Measurements from ENCODE around the gene NANOG. TPM values are rescaled to one million over a fixed set of nuclear protein-coding genes. Genes with fewer than 3 reads are reported as not detected.
"Not testable (repeated sequence)": the region's sequence is repeated elsewhere in the genome, so short reads cannot be mapped to it uniquely, and the experiment has no call there.

Gene NANOG
- total and polyA plus RNA-seq, 4 donors, result 0.23 to 0.49 TPM; not detected in 2

DNA sequence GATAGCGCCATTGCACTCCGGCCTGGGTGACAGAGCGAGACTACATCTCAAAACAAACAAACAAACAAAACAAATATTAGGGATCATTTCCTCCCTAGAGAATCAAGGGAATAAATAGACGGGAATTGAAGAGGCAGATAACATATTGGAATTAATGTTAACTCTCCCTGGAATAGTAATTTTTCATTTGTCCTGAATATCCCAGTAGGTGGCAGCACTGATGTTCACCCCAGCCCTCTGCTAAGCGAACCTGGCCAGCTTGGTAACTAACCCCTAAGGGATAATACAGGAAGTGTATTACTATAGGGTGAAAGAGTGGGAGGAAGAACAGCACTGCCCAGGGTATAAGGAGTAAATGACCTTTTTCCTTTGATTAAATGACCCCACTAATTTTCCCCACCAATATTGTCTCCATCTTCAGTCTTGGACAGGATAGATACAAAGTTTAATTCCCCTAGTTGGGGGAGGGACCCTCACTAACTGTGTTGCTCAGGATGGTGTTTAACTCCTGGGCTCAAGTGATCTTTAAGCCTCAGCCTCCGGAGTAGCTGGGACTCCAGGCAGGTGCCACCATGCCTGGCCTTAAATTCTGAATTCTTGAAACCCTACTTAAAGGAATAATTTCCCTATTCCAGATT lies 43.0 kb downstream of the NANOG start:
- H3K4me1 ChIP-seq (ENCODE audit: control insufficient read depth in 5 of 5, insufficient read depth in 5 of 5, low read length in 5 of 5), result no peaks in the 10 kb centered on the region
- H3K27ac ChIP-seq (ENCODE audit: low read depth in 1 of 2, low read length in 1 of 2), result no peak overlapping the region
- DNase-seq (peak in 2 of 3 donors; percentile 31 to 35), ATAC-seq (ENCODE audit: insufficient read depth, low FRiP score) (peak; percentile 86)
- H3K36me3 ChIP-seq (ENCODE audit: control insufficient read depth in 4 of 4, insufficient read depth in 4 of 4, low read length in 4 of 4), result no peaks in the 10 kb centered on the region
- no peaks in the 10 kb centered on the region for H3K9me3 ChIP-seq (ENCODE audit: control insufficient read depth in 4 of 4, insufficient read depth in 3 of 4, low read length in 3 of 4)
- H3K27me3 ChIP-seq (ENCODE audit: control insufficient read depth in 3 of 3, insufficient read depth in 3 of 3, low read length in 2 of 3), result no peaks in the 10 kb centered on the region
- H3K9ac ChIP-seq (ENCODE audit: insufficient read depth in 1 of 2, low read length in 2 of 2), result no peak overlapping the region
- 59 to 63% methylated on average over 6 of the region's 6 CpGs for WGBS, 2 donors
- TF ChIP-seq, protein P1, sequence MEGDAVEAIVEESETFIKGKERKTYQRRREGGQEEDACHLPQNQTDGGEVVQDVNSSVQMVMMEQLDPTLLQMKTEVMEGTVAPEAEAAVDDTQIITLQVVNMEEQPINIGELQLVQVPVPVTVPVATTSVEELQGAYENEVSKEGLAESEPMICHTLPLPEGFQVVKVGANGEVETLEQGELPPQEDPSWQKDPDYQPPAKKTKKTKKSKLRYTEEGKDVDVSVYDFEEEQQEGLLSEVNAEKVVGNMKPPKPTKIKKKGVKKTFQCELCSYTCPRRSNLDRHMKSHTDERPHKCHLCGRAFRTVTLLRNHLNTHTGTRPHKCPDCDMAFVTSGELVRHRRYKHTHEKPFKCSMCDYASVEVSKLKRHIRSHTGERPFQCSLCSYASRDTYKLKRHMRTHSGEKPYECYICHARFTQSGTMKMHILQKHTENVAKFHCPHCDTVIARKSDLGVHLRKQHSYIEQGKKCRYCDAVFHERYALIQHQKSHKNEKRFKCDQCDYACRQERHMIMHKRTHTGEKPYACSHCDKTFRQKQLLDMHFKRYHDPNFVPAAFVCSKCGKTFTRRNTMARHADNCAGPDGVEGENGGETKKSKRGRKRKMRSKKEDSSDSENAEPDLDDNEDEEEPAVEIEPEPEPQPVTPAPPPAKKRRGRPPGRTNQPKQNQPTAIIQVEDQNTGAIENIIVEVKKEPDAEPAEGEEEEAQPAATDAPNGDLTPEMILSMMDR (IDR thresholded peaks at IDR 0.05; ENCODE audit: control extremely low read depth, extremely low read depth), result no peak
- H3K4me3 ChIP-seq, result no peak overlapping the region

DNA sequence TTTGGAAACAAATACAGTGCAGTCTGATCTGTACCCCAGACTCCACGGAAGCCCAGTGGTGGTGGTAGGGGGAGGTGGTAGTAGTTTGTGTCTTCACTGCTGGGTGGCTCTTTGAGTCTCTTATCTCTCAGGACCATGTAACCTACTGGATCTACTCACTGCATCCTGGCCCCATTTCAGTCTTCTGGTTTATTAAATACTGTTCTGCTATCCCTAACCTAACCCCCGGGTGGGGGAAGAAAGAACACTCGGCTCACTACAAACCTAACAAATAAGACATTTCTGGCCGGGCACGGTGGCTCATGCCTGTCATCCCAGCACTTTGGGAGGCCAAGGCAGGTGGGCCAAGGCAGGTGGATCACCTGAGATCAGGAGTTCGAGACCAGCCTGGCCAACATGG lies 44.0 kb downstream of the NANOG start:
- not testable (repeated sequence) for DNase-seq; H3K9me3 ChIP-seq (ENCODE audit: control insufficient read depth in 4 of 4, insufficient read depth in 3 of 4, low read length in 3 of 4)
- 77 to 78% methylated on average over 6 of the region's 6 CpGs for WGBS, 2 donors

DNA sequence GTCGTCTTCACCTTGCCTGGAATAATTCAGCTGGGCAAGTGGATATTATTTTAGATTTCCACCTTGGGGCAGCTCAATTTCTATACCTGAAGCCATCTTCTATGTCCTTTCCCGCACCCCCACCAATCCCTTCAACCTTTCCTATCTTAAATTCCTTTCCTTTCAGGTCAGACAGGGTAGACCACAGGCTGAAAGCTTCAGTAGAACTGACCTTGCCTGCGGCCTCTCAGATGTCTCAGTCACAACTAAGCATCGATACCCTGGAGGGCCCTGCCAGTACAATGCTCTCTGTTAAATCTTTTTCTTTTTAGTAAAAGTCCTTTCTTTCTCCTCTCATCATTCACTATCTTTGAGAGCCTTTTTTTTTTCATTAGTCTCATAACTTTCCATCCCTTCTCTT lies 44.6 kb downstream of the NANOG start:
- Histone ChIP-seq H3K9ac (ENCODE audit: insufficient read depth in 1 of 2, low read length in 2 of 2) (no peak overlapping the region), H3K27me3 (ENCODE audit: control insufficient read depth in 3 of 3, insufficient read depth in 3 of 3, low read length in 2 of 3) (no peaks in the 10 kb centered on the region), H3K9me3 (ENCODE audit: control insufficient read depth in 4 of 4, insufficient read depth in 3 of 4, low read length in 3 of 4) (no peaks in the 10 kb centered on the region), H3K4me1 (ENCODE audit: control insufficient read depth in 5 of 5, insufficient read depth in 5 of 5, low read length in 5 of 5) (no peaks in the 10 kb centered on the region), H3K27ac (ENCODE audit: low read depth in 1 of 2, low read length in 1 of 2) (no peak overlapping the region), H3K4me3 (no peak overlapping the region), H3K36me3 (ENCODE audit: control insufficient read depth in 4 of 4, insufficient read depth in 4 of 4, low read length in 4 of 4) (no peaks in the 10 kb centered on the region)
- ATAC-seq (ENCODE audit: insufficient read depth, low FRiP score) (no peak), DNase-seq (no peak)
- 90 to 97% methylated on average over 4 of the region's 4 CpGs for WGBS, 2 donors
- TF ChIP-seq, protein P1 (IDR thresholded peaks at IDR 0.05; ENCODE audit: control extremely low read depth, extremely low read depth), result no peak

More for the DNA sequence above, 44.0 kb downstream of the NANOG start:
- not testable (repeated sequence) for ATAC-seq (ENCODE audit: insufficient read depth, low FRiP score); H3K27me3 ChIP-seq (ENCODE audit: control insufficient read depth in 3 of 3, insufficient read depth in 3 of 3, low read length in 2 of 3); H3K27ac ChIP-seq (ENCODE audit: low read depth in 1 of 2, low read length in 1 of 2); H3K9ac ChIP-seq (ENCODE audit: insufficient read depth in 1 of 2, low read length in 2 of 2); H3K4me3 ChIP-seq; H3K36me3 ChIP-seq (ENCODE audit: control insufficient read depth in 4 of 4, insufficient read depth in 4 of 4, low read length in 4 of 4); H3K4me1 ChIP-seq (ENCODE audit: control insufficient read depth in 5 of 5, insufficient read depth in 5 of 5, low read length in 5 of 5)

DNA sequence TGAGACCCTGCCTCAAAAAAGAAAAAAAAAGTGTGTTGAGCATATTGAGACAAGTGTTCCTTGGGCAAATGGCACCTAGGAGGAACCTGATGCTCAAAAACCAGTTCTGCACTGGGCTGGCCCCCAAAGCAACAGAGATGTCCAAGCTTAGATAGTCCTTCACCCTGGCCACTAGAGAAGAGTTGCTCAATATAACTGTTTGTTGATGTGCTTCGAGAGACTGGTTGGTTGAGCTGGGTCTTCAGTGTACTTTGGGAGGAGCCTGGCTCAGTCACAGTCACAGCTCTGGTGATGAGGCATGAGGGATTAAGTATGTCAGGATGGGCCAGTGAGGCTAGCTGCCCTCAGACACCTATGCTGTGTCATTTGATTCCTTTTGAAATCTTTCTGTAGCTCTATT lies 45.5 kb downstream of the NANOG start:
- H3K4me3 ChIP-seq, result no peak overlapping the region
- H3K9ac ChIP-seq (ENCODE audit: insufficient read depth in 1 of 2, low read length in 2 of 2), result no peak overlapping the region
- no peaks in the 10 kb centered on the region for H3K36me3 ChIP-seq (ENCODE audit: control insufficient read depth in 4 of 4, insufficient read depth in 4 of 4, low read length in 4 of 4)
- no peaks in the 10 kb centered on the region for H3K27me3 ChIP-seq (ENCODE audit: control insufficient read depth in 3 of 3, insufficient read depth in 3 of 3, low read length in 2 of 3)
- no peak for DNase-seq
- TF ChIP-seq, protein P1 (IDR thresholded peaks at IDR 0.05; ENCODE audit: control extremely low read depth, extremely low read depth), result no peak
- no peak overlapping the region for H3K27ac ChIP-seq (ENCODE audit: low read depth in 1 of 2, low read length in 1 of 2)
- no peaks in the 10 kb centered on the region for H3K9me3 ChIP-seq (ENCODE audit: control insufficient read depth in 4 of 4, insufficient read depth in 3 of 4, low read length in 3 of 4)
- ATAC-seq (ENCODE audit: insufficient read depth, low FRiP score), result no peak
- no peaks in the 10 kb centered on the region for H3K4me1 ChIP-seq (ENCODE audit: control insufficient read depth in 5 of 5, insufficient read depth in 5 of 5, low read length in 5 of 5)
- 23 to 63% methylated on average over 1 of the region's 1 CpG for WGBS, 2 donors

Measured in lung (tissue), 12 donors.